GM12872 (cell line): ENCODE measurements around the gene DDX41.

Source experiments
- CTCF ChIP-seq: IDR thresholded peaks from 3 replicates; pipeline ENCODE4 v1.5.1; 2011; ENCODE audit warnings: low read depth, mild to moderate bottlenecking, low read length, moderate library complexity; ENCODE audit not compliant: insufficient read depth

The DDX41 gene

DNA sequence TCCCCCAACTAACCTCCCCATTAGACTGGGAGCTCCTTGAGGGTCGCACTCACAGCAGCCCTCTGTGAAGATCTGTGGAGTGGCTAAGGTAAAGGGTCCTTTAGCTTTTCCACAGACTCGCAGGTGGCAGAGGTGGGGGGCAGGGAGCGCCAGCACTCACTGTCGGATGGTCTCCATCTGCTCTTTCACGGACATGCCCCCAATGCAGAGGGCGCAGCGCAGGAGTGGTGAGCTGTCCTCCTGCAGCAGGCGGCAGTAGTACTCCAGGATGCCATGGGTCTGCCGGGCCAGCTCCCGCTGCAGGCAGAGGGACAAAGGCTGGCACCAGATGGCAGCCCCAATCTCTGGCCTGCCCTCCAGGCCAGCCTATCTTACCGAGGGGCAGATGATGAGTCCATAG is 2.2 kb downstream of the DDX41 start:
- TF ChIP-seq CTCF, result no peak

- TF ChIP-seq CTCF, result no peak
Observed at GRCh38 chr5:177513500-177513899, 3.3 kb downstream of the DDX41 start.

- TF ChIP-seq CTCF, result no peak
Observed at GRCh38 chr5:177512736-177513380, 3.9 kb downstream of the DDX41 start.

DNA sequence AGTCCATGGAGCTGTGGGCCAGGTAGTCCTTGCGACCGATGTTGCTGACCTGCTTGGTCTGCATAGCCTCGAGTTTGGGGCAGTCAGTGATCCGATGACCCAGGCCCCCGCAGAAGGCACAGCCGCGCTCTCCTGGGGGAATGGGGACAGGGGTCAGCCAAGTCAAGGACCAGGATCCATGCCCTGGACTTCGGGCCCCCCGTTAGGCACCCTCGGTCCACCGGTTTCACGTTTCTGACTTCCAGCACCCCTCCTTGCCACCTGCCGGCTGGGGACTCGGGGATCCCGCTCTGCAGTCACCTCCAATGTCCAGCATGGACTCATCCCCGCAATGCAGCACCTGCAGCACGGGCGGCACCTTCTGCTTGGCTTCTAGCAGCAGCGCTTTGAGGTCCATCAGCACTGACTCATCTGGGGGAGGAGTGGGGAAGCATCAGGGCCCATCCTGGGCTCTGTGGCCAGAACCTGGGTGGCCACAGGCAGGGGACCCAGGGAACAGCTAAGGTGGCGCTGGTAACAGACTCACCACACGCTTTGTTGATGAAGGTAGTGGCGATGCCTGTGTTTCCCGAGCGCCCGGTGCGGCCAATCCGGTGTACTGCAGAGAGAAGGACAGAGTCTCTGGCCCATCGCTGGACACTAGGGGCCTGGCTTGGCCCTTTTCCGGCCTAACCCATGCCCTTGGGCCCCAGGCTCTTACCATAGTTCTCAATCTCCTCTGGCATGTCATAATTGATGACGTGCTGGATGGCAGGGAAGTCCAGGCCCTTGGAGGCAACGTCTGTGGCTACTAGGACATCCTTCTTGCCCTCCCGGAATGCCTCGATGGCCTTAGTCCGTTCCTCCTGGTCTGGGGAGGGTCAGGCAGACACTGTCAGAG is 4.7 kb downstream of the DDX41 start:
- TF ChIP-seq CTCF, result no peak

- no peak for TF ChIP-seq CTCF
Observed at GRCh38 chr5:177511181-177511580, 5.6 kb downstream of the DDX41 start.

DNA sequence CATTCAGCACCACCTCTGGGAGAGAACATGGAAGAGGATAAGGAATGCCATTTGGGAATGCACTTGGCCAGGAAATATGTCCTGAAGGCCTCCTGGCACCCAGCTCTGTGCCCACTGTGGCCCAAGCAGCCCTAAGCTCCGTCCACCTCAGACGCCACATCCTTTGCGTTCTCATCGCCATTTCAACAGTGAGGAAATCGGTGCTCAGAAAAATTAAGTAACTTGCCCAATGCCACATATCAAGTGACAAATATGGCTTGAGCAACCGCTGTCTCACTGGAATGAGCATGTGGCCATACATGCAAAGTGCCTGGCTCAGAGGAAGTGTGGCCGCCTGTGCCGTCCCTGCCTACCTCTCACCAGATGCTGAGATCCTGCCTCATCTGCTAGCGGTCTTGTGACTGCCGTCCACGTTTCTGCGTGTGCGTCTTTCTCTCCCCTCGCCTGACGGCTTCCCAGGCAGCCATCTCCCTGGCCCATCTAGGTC is 6.2 kb downstream of the DDX41 start:
- no peak for TF ChIP-seq CTCF

DNA sequence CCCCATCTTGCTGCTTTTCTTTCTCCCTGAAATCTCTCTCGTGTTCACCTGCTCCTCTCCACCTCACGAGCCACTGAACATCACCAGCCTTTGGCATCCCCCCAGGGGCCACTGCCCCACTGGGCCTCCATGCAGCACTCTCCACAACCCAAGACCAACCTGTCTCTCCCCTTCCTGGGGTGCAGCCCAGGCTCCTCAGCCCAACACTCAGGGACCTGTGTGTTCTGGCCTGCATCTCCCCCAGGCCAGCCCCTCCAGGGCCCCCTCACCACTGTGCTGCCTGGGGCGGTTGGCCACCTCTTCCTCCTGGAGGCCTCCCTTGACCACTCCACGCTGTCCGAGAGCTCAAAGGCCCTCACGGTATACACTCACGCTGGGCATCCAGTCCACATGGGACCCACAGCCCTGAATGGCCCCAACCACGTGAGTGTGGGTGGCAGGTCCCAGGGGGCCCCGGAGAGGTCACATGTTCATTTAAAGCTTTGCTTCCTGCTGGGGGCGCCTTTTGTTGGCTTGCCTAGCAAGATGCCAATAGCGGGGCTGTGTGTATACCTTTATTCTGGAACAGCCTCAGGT is 6.7 kb downstream of the DDX41 start:
- TF ChIP-seq CTCF, result peak; percentile 27; the same call in 1 of the 3 replicates
